Smooth muscle cell (in vitro differentiated cells): ENCODE measurements around the gene STAG1. TPM values are rescaled to one million over a fixed set of nuclear protein-coding genes. Genes with fewer than 3 reads are reported as not detected.
"Not testable (repeated sequence)": the region's sequence is repeated elsewhere in the genome, so short reads cannot be mapped to it uniquely, and the experiment has no call there.

Source experiments
- DNase-seq: peaks from one replicate; lab custom pipeline; 2025; ENCODE audit not compliant: unreplicated experiment; lab: John Stamatoyannopoulos, UW
- H2AFZ ChIP-seq: fragments of 200-600 bp; sonication (generic); 2 replicates; pipeline ENCODE4 v1.6.0; 2016; ENCODE audit warnings: antibody characterized with exemption, low read depth, mild to moderate bottlenecking
- H3F3A ChIP-seq: fragments of 200-600 bp; sonication (generic); 2 replicates; pipeline ENCODE4 v1.6.0; 2017; ENCODE audit warnings: antibody characterized with exemption, low read depth
- H3K27ac ChIP-seq: fragments of 200-600 bp; sonication (generic); 2 replicates; pipeline ENCODE4 v1.5.1; 2016; ENCODE audit warnings: low read depth, mild to moderate bottlenecking
- H3K27me3 ChIP-seq: fragments of 200-600 bp; sonication (generic); 2 replicates; pipeline ENCODE4 v1.6.1; 2016; ENCODE audit warnings: low read depth, mild to moderate bottlenecking
- H3K36me3 ChIP-seq: fragments of 200-600 bp; sonication (generic); 2 replicates; pipeline ENCODE4 v1.5.1; 2016; ENCODE audit warnings: low read depth
- H3K4me1 ChIP-seq: fragments of 200-600 bp; sonication (generic); 2 replicates; pipeline ENCODE4 v1.5.1; 2016; ENCODE audit warnings: low read depth
- H3K4me2 ChIP-seq: fragments of 200-600 bp; sonication (generic); 2 replicates; pipeline ENCODE4 v1.6.0; 2016; ENCODE audit warnings: mild to moderate bottlenecking
- H3K4me3 ChIP-seq: fragments of 200-600 bp; sonication (generic); 2 replicates; pipeline ENCODE4 v1.5.1; 2016; ENCODE audit warnings: mild to moderate bottlenecking
- H3K79me2 ChIP-seq: fragments of 200-600 bp; sonication (generic); 2 replicates; pipeline ENCODE4 v1.6.0; 2016; ENCODE audit warnings: low read depth, mild to moderate bottlenecking
- H3K9ac ChIP-seq: fragments of 200-600 bp; sonication (generic); 2 replicates; pipeline ENCODE4 v1.6.0; 2016; ENCODE audit warnings: low read depth
- H3K9me3 ChIP-seq: fragments of 200-600 bp; sonication (generic); replicated peaks from 2 replicates; pipeline ENCODE4 v1.5.1; 2016; ENCODE audit warnings: low read depth
- H4K20me1 ChIP-seq: fragments of 200-600 bp; sonication (generic); 2 replicates; pipeline ENCODE4 v1.6.0; 2016; ENCODE audit warnings: low read depth
- CTCF ChIP-seq: fragments of 200-600 bp; sonication (generic); IDR thresholded peaks from 2 replicates; pipeline ENCODE4 v1.5.1; 2017; ENCODE audit warnings: borderline replicate concordance, mild to moderate bottlenecking, antibody characterized with exemption; ENCODE audit not compliant: insufficient read depth, poor library complexity, severe bottlenecking
- WGBS: methylation state at CpG from one replicate; pipeline ENCODE4 v1.1.7; 2016; ENCODE audit warnings: low lambda C conversion rate; 5-methylcytosine and 5-hydroxymethylcytosine counted together
- polyA plus RNA-seq: library from polyadenylated mRNA; unstranded; fragments of >200 nt; fragmentation: Nextera tagmentation; extraction: Ambion mirVana; gene quantifications from 2 replicates; pipeline ENCODE4 v1.2.1, GENCODE V29; 2016
- total RNA-seq: library from RNA; depleted of rRNA; stranded (reverse); fragments of >200 nt; gene quantifications from 2 replicates; pipeline ENCODE4 v1.2.3, GENCODE V29; 2014

STAG1 gene
- total and polyA plus RNA-seq, 2 experiments from 2014 or later, result 14.6 to 29.5 TPM

GRCh38 chr3:136730595-136731273 lies 21.4 kb downstream of the STAG1 start:
- Histone ChIP-seq H4K20me1 (peaks cover 100% of the 10 kb centered on the region), H3K79me2 (peaks cover 98% of the 10 kb centered on the region), H3K27me3 (no peaks in the 10 kb centered on the region), H3K4me3 (no peak overlapping the region), H3K36me3 (no peaks in the 10 kb centered on the region), H3K9ac (no peak overlapping the region), H3K27ac (no peak overlapping the region), H2AFZ (no peak overlapping the region), H3K9me3 (no peaks in the 10 kb centered on the region), H3F3A (peaks cover 10% of the 10 kb centered on the region), H3K4me1 (peaks cover 18% of the 10 kb centered on the region), H3K4me2 (no peak overlapping the region)
- TF ChIP-seq CTCF, result no peak
- no peak for DNase-seq

- no peaks in the 10 kb centered on the region for H3K9me3 ChIP-seq
- peaks cover 10% of the 10 kb centered on the region for H3F3A ChIP-seq
- 13% methylated on average over 6 of the region's 6 CpGs for WGBS
- peaks cover 24% of the 10 kb centered on the region for H3K4me1 ChIP-seq
- H3K27me3 ChIP-seq, result no peaks in the 10 kb centered on the region
- H3K27ac ChIP-seq, result peak overlapping the region; percentile 86
- H3K79me2 ChIP-seq, result peaks cover 93% of the 10 kb centered on the region
- TF ChIP-seq CTCF, result no peak
- no peaks in the 10 kb centered on the region for H3K36me3 ChIP-seq
- peak overlapping the region; percentile 63 for H3K9ac ChIP-seq
- peak overlapping the region; percentile 77 for H3K4me2 ChIP-seq
- DNase-seq, result peak; percentile 6
- peaks cover 95% of the 10 kb centered on the region for H4K20me1 ChIP-seq
- H3K4me3 ChIP-seq, result peak overlapping the region; percentile 25
- H2AFZ ChIP-seq, result no peak overlapping the region
Observed at GRCh38 chr3:136728918-136729317, 23.3 kb downstream of the STAG1 start.

GRCh38 chr3:136728473-136728872 lies 23.7 kb downstream of the STAG1 start:
- Histone ChIP-seq H3F3A (peaks cover 10% of the 10 kb centered on the region), H4K20me1 (peaks cover 91% of the 10 kb centered on the region), H3K27me3 (no peaks in the 10 kb centered on the region), H2AFZ (no peak overlapping the region), H3K27ac (peak overlapping the region; percentile 86), H3K4me3 (peak overlapping the region; percentile 25), H3K9me3 (no peaks in the 10 kb centered on the region), H3K4me2 (peak overlapping the region; percentile 77), H3K9ac (peak overlapping the region; percentile 63), H3K79me2 (peaks cover 89% of the 10 kb centered on the region), H3K36me3 (no peaks in the 10 kb centered on the region), H3K4me1 (peaks cover 24% of the 10 kb centered on the region)
- DNase-seq, result no peak
- WGBS, result 64% methylated on average over 1 of the region's 1 CpG
- no peak for TF ChIP-seq CTCF

- no peaks in the 10 kb centered on the region for H3K27me3 ChIP-seq
- H3K9me3 ChIP-seq, result no peaks in the 10 kb centered on the region
- no peaks in the 10 kb centered on the region for H3K36me3 ChIP-seq
- H3K9ac ChIP-seq, result no peak overlapping the region
- peaks cover 24% of the 10 kb centered on the region for H3K4me1 ChIP-seq
- H3K4me3 ChIP-seq, result no peak overlapping the region
- H2AFZ ChIP-seq, result no peak overlapping the region
- H3K4me2 ChIP-seq, result no peak overlapping the region
- 100% methylated on average over 2 of the region's 2 CpGs for WGBS
- no peak for TF ChIP-seq CTCF
- H3K79me2 ChIP-seq, result peaks cover 79% of the 10 kb centered on the region
- no peak overlapping the region for H3K27ac ChIP-seq
- no peak for DNase-seq
- peaks cover 10% of the 10 kb centered on the region for H3F3A ChIP-seq
- peaks cover 80% of the 10 kb centered on the region for H4K20me1 ChIP-seq
Observed at GRCh38 chr3:136725468-136725867, 26.7 kb downstream of the STAG1 start.

GRCh38 chr3:136722916-136723315 lies 29.3 kb downstream of the STAG1 start:
- WGBS, result 98% methylated on average over 13 of the region's 27 CpGs
- H4K20me1 ChIP-seq, result peaks cover 75% of the 10 kb centered on the region
- peaks cover 10% of the 10 kb centered on the region for H3K4me1 ChIP-seq

More at GRCh38 chr3:136722916-136723315, 29.3 kb downstream of the STAG1 start:
- H3K27me3 ChIP-seq, H2AFZ ChIP-seq, H3K4me2 ChIP-seq, H3K36me3 ChIP-seq, H3K9me3 ChIP-seq, H3K9ac ChIP-seq, DNase-seq, H3F3A ChIP-seq, H3K4me3 ChIP-seq, H3K27ac ChIP-seq: not testable (repeated sequence)
- H3K79me2 ChIP-seq, result peaks cover 79% of the 10 kb centered on the region
